Stimulated activated CD8-positive, alpha-beta memory T cell treated with anti-CD3 and anti-CD28 coated beads, Interleukin-15, amount 100 ng/mL, for 48 hours (primary cell): ENCODE results near the gene PDE3A.

Source experiments
- DNase-seq, 2 donors: peaks; one replicate each; pipeline ENCODE4 v3.0.0-alpha.2; 2020; ENCODE audit warnings: low read depth in 2 of 2

PDE3A gene

DNA sequence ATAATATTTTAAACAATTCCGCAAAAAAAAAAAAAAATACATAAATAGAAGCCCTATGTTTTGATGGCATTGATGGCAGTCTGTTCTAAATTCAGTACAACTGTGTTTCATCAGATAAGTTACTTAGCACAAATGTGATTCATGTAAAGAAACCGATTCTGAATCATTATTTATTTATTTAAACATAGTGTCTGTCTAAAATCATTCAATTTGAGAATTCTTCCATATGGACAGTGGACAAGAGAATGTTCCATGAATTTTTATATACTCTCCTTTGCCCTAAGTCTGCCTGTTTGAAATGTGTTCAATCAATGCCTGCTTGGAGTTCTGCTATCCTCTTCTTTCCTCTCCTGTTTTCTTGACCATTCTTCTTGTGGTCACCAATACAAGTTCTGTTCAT, 126.5 kb downstream of the PDE3A start:
- no peak for DNase-seq

- DNase-seq, result no peak
Observed at GRCh38 chr12:20495997-20496396, 127.7 kb downstream of the PDE3A start.

DNA sequence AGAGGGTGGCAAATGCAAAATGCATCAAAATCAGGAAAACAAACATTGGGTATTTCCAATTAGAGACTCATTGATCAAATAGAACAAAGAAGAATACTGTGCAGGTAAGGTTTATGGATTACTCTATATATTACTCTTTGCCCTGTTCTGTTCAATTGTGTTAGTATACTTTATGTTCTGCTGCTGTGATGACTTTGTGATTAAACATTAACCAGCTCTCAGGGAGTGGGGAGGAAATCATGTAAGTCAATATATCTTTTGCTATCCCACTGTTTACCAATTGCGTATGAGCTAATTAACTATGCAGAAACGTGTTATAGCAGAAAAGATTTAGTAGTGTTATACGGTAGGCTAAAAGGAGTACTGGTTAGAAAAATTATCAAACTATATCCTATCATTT, 129.4 kb downstream of the PDE3A start:
- DNase-seq, result no peak

GRCh38 chr12:20501958-20502357, 133.6 kb downstream of the PDE3A start:
- no peak for DNase-seq

GRCh38 chr12:20503858-20504257, 135.5 kb downstream of the PDE3A start:
- no peak for DNase-seq

DNA sequence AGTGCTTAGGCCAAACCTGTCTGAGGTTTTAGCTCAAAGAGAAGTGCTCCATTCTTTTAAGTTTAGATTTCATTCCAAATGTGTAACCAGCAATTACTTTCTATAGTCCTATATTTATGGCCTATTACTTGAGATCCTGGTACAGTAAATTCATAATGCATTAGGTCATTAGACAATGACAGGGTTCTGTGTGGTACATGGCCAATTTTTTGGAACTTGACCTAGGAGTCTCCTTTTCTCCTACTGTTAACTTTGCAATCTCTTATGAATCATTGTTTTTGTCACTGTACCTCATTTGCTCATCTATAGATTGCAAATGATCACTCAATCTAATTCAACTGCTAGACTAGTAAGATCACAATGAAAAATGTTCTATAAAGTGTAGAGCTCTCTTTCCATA, 136.7 kb downstream of the PDE3A start:
- no peak for DNase-seq

DNA sequence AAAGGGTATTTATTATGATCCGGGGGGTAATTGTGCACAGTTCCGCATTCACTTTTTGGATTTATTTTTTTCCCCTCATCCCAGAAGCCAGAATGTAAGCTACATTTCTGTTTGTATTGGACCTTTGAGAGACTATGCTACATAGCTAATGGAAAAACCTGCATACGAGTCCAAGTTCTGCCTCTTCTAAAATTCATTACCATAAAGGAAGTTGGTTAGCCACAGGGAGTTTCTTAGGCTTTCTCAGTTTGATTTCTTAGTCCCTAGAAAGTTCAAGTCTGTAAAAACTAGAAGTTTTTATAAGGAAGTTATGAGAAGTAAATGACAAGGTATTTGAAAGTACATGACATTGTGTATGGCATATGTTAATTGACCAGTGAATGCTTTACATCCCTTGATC, 138.7 kb downstream of the PDE3A start:
- DNase-seq, result no peak

DNA sequence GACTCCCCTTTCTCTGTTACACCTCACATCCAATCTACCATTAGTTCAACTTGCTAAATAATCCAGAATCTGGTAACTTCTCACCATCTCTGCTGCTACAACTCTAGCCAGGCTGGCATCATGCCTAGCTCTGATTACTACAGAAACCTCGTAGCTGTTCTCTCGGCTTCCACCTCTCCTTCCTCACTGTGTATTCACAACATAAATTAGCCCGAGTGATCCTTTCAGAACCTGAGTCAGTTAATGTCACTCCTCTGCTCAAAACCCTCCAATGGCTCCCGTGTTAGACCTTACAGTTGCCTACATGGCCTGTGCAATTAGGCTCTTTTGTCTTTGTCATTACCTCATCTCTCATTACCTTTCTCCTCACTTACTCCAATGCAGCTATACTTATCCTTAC, 139.4 kb downstream of the PDE3A start:
- no peak for DNase-seq

- DNase-seq, result no peak
Observed at GRCh38 chr12:20508359-20508758, 140.0 kb downstream of the PDE3A start.

- no peak for DNase-seq
Observed at GRCh38 chr12:20508962-20509361, 140.6 kb downstream of the PDE3A start.

DNA sequence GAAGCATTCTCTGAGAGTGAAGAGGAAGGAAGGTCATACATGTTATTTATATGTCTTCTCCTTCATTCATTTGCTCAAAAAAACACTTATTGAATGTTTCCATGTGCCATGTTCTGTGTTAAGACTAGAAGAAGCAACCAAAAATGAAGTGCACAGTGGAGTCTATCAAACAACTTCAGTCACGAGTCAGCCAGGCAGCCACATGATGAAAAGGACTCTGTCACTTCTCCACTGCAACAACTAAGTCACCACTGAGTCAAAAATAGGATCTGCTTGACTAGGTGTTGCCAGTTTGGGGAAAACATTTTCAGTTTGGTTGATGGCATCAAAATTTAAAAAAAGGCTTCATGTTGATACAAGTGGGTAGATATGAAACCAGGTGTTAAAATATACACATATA, 142.5 kb downstream of the PDE3A start:
- DNase-seq, result no peak

DNA sequence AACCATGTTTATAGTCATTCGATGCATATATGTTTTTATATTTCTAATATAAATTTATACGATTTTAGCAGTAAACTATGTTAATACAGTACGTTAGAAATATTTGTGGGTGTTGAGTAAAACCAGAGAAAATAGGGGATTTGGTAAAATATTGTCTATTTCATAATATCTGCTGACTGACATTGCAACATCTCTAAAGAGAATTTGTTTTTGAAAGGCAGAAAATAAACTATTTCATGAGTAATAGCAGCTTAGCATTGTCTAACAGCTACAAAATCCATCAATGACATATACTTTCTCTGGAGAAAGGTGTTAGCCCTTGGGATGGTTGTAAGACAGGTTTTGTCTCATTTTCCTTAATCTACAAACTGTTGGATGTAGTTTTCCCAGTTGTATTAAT, 144.9 kb downstream of the PDE3A start:
- DNase-seq, result no peak

DNA sequence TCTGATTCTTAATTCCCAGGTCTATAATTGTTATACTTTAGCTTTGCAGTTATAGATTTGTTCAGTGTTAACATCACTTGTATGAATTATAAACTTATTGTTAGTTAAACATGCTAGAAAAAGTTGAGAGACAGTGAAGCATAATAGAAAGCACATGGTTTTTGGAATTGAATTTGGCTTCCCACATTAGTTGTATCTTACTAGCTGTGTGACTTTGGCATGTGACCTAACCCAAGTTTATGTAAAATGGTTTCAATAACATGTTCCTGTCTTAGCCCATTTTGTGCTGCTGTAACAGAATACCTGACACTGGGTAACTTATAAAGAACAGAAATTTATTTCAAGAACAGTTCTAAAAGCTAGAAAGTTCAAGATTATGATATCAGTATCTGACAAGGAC, 146.3 kb downstream of the PDE3A start:
- DNase-seq, result no peak

- no peak for DNase-seq
Observed at GRCh38 chr12:20520532-20520931, 152.2 kb downstream of the PDE3A start.

- DNase-seq, result no peak
Observed at GRCh38 chr12:20523658-20524057, 155.3 kb downstream of the PDE3A start.

GRCh38 chr12:20524113-20524512, 155.8 kb downstream of the PDE3A start:
- no peak for DNase-seq

GRCh38 chr12:20525064-20525610, 156.8 kb downstream of the PDE3A start:
- no peak for DNase-seq

DNA sequence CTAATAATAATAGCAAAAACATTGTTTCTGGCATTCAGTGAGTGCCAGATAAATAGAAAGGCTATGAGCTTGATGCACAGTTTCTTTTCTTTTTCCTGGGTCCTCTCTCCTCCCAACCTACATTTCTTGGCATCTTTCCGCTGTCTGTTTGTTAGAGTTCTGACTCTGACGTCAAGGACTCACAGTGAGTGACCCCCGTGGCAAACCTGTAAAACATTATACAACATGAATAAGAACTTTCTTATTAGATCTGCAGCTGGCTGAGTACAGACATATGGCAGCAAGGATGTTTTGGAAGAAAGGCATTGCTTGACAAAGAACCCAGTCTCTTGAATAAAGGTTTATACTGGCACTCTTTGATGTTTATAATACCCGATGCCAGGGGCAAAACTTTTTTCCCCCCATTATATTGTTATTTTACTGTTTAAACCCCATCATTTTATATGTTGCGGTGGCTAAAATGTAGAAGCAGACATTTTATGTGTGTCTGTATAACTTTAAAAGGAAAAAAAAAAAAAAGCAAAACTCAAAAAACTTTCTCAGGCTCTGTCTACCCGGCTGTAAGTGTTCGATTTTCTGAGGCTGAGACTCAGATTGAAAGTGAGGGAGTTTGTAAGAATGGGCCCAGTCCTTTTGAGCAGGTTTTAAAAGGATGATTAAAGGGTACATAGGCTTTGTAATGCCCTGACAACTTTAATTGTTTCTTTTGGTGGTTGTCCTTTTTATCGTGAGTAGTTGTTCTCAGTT, 159.3 kb downstream of the PDE3A start:
- DNase-seq, result no peak

- no peak for DNase-seq
Observed at GRCh38 chr12:20528208-20528607, 159.9 kb downstream of the PDE3A start.

DNA sequence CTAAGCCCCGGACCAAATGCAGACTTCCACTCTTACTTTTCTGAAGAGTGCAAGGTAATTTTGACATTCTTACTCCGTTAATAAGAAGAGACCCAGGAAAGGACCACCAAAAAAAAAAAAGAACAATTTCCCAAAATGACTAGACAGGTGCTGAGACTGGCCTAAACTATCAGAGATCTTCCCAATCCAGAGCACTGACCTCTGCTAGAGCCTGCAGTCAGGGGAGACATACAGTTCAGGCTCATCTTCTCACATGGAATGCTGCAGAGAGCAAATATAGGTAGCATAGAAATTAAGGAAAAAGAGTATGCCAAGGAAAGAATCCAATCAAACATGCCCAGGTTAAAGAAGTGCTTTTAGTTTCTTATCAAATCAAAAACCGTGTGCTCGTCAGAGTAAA, 177.9 kb downstream of the PDE3A start:
- no peak for DNase-seq

DNA sequence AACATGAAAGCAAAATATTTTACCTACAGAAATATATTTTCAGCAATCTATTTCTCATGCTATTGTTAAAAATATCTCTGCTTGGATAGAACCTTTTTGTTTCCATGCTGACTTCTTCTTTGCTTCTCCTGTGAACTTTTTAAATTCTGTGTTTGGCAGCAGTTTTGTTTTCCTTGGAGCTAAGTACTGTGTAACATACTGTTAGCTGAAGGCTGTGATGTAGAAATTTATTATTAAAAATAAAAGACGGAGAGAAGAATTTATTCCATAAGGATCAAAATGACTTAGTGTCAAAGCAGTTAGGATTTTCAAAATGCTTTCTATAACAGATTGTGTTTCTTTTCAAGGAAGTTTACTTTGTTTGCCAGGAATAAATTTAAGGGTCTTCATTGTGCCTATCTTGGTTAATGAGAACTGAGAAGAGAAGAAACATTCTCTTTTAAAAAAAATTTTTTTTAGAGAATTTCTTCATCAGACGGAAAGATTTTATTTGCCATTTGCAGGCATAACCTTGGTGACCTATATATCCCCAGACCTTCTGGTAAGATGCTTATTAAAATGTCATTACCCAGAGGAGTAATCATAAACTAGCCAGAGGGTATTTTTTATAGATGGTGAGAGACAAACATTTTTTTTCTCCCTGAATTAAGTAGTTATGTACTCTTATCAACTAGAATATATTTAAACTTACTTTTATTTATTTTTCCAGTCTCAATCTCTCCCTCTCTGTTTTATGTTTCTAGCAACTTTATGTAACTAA, 179.7 kb downstream of the PDE3A start:
- no peak for DNase-seq

GRCh38 chr12:20548611-20549010, 180.3 kb downstream of the PDE3A start:
- no peak for DNase-seq

DNA sequence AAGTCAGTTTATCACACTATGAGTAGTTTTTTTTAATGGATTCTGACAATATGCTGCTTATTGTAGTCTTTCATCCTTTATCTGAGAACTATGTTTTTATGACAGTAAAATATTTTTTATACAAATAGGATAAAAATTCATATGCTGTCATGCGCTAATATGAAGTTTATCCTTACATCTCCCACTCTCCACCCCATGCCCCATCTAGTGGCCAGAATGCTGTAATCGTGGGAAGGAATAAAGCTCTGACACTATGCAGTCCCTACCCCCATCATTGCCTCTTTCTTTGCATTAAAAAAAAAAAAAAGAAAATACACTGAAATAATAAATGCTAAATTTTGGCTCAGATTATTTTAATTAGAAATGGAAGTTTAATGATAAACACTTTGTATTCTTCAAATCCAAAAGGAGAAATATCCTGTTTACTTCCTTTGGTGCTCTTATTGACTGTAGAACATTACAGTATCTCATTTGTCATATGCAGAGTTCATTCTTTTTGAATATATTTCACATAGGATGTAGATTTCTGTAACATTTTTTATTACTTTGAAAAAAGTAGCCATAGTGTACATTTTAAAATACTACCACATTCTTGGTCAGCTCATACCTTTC, 180.9 kb downstream of the PDE3A start:
- DNase-seq, result no peak
